A549 (cell line): ENCODE results near the gene DVL1. TPM values are rescaled to one million over a fixed set of nuclear protein-coding genes. Genes with fewer than 3 reads are reported as not detected.

ENCODE experiments used
- ATAC-seq, 2 experiments: fragments of 200-7000 bp in 1 of 2; fragments of >200 bp in 1 of 2; cut with Nextera tagmentation in 1 of 2; cut with Tn5 transposase in 1 of 2; 3 replicates each; pipeline versions ENCODE4 v1.8.0 to v1.9.1; 2018 to 2020; ENCODE audit warnings: mild to moderate bottlenecking in 1 of 2, moderate library complexity in 1 of 2
- CTCF ChIA-PET: fragments of 300-600 bp; sonication (Branson Sonifier 250); formaldehyde crosslinking; extraction: SDS; loops from one replicate; lab custom pipeline; 2021; ENCODE audit warnings: antibody characterized with exemption, inconsistent platforms; lab: Yijun Ruan, JAX
- POLR2A ChIA-PET: fragments of 350-600 bp; formaldehyde crosslinking; extraction: SDS; loops from one replicate; lab custom pipeline; 2021; ENCODE audit warnings: antibody characterized with exemption, inconsistent platforms; lab: Yijun Ruan, JAX
- DNase-seq, 2 experiments: peaks; one replicate each; pipeline versions ENCODE4 v3.0.0 to v3.0.0-alpha.2; 2011 to 2016; ENCODE audit warnings: low read depth in 1 of 2, low spot score in 1 of 2
- FAIRE-seq: peaks from 2 replicates; lab custom pipeline; 2011; peaks lifted over from hg19 to GRCh38; lab: Jason Lieb, UNC
- H3K27ac ChIP-seq, 2 experiments: fragments of >200 bp; sonication (Bioruptor Twin); formaldehyde crosslinking; 3 replicates each; pipeline ENCODE4 v1.5.1; 2016 to 2017
- H3K4me1 ChIP-seq: fragments of >200 bp; sonication (Bioruptor Twin); formaldehyde crosslinking; 3 replicates; pipeline ENCODE4 v1.6.1; 2016
- H3K4me2 ChIP-seq: fragments of >200 bp; sonication (Bioruptor Twin); formaldehyde crosslinking; 3 replicates; pipeline ENCODE4 v1.6.1; 2016
- H3K4me3 ChIP-seq: fragments of >200 bp; sonication (Bioruptor Twin); formaldehyde crosslinking; 3 replicates; pipeline ENCODE4 v1.5.1; 2016
- H3K9me3 ChIP-seq: fragments of >200 bp; sonication (Bioruptor Twin); formaldehyde crosslinking; 3 replicates; pipeline ENCODE4 v1.6.1; 2016
- CHD2 ChIP-seq: fragments of 150-350 bp; IDR thresholded peaks from 2 replicates; pipeline ENCODE4 v1.6.1; 2014; ENCODE audit warnings: low read length; ENCODE audit not compliant: partially characterized antibody
- FOXS1 ChIP-seq: fragments of 250-450 bp; sonication (Bioruptor Pico); IDR thresholded peaks from 2 replicates; pipeline ENCODE4 v1.5.0; 2020; ENCODE audit warnings: mild to moderate bottlenecking, moderate library complexity
- GATA3 ChIP-seq: IDR thresholded peaks from 2 replicates; pipeline ENCODE4 v1.6.1; 2012; ENCODE audit warnings: borderline replicate concordance
- MAFK ChIP-seq: fragments of 450-650 bp; IDR thresholded peaks from 2 replicates; pipeline ENCODE4 v1.6.1; 2014; ENCODE audit not compliant: partially characterized antibody
- NFE2L2 ChIP-seq: fragments of 150-350 bp; conservative IDR thresholded peaks from 2 replicates; pipeline ENCODE4 v1.6.1; 2014; ENCODE audit warnings: low read length
- PHF8 ChIP-seq: fragments of 200-600 bp; sonication (generic); IDR thresholded peaks from 2 replicates; pipeline ENCODE4 v1.6.1; 2016; ENCODE audit warnings: low read depth, mild to moderate bottlenecking, antibody characterized with exemption, moderate library complexity, borderline replicate concordance
- RCOR1 ChIP-seq: fragments of 150-350 bp; IDR thresholded peaks from 2 replicates; pipeline ENCODE4 v1.6.1; 2014; ENCODE audit warnings: antibody characterized with exemption, low read length, low read depth
- RNF2 ChIP-seq: fragments of 200-600 bp; sonication (generic); IDR thresholded peaks from 2 replicates; pipeline ENCODE4 v1.6.1; 2016; ENCODE audit warnings: low read depth, mild to moderate bottlenecking, antibody characterized with exemption, moderate library complexity, borderline replicate concordance
- SREBF2 ChIP-seq: fragments of 450-650 bp; IDR thresholded peaks from 2 replicates; pipeline ENCODE4 v1.6.1; 2014; ENCODE audit warnings: mild to moderate bottlenecking, moderate library complexity
- ZNF302 ChIP-seq: fragments of 250-450 bp; sonication (Bioruptor Pico); IDR thresholded peaks from 2 replicates; pipeline ENCODE4 v1.9.0; 2021; ENCODE audit warnings: inconsistent platforms, mild to moderate bottlenecking, moderate library complexity
- WGBS: methylation state at CpG from one replicate; pipeline ENCODE4 v1.1.6; 2017; ENCODE audit errors: missing lambda C conversion rate; 5-methylcytosine and 5-hydroxymethylcytosine counted together
- polyA plus RNA-seq, 4 experiments: library from polyadenylated mRNA; depleted of rRNA in 3 of 4; stranded (reverse); fragments of >200 nt; fragmentation: RNase III in 1 of 4; extraction: RNeasy Plus Mini Kit Qiagen cat#74134 plus additional on column Dnase treatment in 1 of 4; gene quantifications; 2 replicates in 3 of 4; 3 replicates in 1 of 4; pipeline ENCODE4 v1.2.3, GENCODE V29; 2011 to 2017
- TF ChIP-seq, protein P1 (sequence below): fragments of >200 bp; sonication (Bioruptor Twin); formaldehyde crosslinking; IDR thresholded peaks from 2 replicates; pipeline ENCODE4 v1.6.1; 2016
- TF ChIP-seq, protein P2 (sequence below): fragments of 200-600 bp; sonication (generic); IDR thresholded peaks from 2 replicates; pipeline ENCODE4 v1.6.1; 2016; ENCODE audit warnings: antibody characterized with exemption, mild to moderate bottlenecking, moderate library complexity

Gene DVL1
- polyA plus RNA-seq, 2 of the 4 experiments (the other 2 are of a cell fraction) = 12.1 to 48.3 TPM

GRCh38 chr1:1359308-1359663 lies 10.1 kb upstream of the DVL1 start:
- ChIA-PET CTCF (interaction anchor here (2.4 kb wide), 1 partner anchor 12 kb away, joined by 17 read pairs; no protein-coding TSS in a partner anchor), POLR2A (interaction anchor here (0.5 kb wide), 1 partner anchor 11 kb away, joined by 3 read pairs; no protein-coding TSS in a partner anchor)
- Histone ChIP-seq H3K4me3 (no peak overlapping the region), H3K4me2 (no peak overlapping the region), H3K27ac (peak overlapping the region in 1 of 2 experiments; percentile 26; a peak in 1 of 6 replicates), H3K9me3 (no peaks in the 10 kb centered on the region), H3K4me1 (peaks cover 25% of the 10 kb centered on the region)
- TF ChIP-seq ZNF302 (CRISPR knock-in tag) (no peak), GATA3 (no peak), PHF8 (no peak), NFE2L2 (no peak), CHD2 (no peak), RNF2 (no peak)
- TF ChIP-seq, protein P1, sequence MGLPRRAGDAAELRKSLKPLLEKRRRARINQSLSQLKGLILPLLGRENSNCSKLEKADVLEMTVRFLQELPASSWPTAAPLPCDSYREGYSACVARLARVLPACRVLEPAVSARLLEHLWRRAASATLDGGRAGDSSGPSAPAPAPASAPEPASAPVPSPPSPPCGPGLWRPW = no peak
- TF ChIP-seq, protein P2, sequence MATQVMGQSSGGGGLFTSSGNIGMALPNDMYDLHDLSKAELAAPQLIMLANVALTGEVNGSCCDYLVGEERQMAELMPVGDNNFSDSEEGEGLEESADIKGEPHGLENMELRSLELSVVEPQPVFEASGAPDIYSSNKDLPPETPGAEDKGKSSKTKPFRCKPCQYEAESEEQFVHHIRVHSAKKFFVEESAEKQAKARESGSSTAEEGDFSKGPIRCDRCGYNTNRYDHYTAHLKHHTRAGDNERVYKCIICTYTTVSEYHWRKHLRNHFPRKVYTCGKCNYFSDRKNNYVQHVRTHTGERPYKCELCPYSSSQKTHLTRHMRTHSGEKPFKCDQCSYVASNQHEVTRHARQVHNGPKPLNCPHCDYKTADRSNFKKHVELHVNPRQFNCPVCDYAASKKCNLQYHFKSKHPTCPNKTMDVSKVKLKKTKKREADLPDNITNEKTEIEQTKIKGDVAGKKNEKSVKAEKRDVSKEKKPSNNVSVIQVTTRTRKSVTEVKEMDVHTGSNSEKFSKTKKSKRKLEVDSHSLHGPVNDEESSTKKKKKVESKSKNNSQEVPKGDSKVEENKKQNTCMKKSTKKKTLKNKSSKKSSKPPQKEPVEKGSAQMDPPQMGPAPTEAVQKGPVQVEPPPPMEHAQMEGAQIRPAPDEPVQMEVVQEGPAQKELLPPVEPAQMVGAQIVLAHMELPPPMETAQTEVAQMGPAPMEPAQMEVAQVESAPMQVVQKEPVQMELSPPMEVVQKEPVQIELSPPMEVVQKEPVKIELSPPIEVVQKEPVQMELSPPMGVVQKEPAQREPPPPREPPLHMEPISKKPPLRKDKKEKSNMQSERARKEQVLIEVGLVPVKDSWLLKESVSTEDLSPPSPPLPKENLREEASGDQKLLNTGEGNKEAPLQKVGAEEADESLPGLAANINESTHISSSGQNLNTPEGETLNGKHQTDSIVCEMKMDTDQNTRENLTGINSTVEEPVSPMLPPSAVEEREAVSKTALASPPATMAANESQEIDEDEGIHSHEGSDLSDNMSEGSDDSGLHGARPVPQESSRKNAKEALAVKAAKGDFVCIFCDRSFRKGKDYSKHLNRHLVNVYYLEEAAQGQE = no peak
- DNase-seq = no peak
- 99% methylated on average over 5 of the region's 6 CpGs for WGBS
- ATAC-seq = no peak
- no peak for FAIRE-seq

GRCh38 chr1:1358433-1359271 lies 9.4 kb upstream of the DVL1 start, which contains the start of gene MXRA8:
TSS of gene MXRA8 (minus strand) at chr1:1358555. CDS start at chr1:1358504, 51 bp downstream.
- ATAC-seq = no peak
- H3K27ac ChIP-seq = peak within 1 kb of the TSS in 1 of 2 experiments; percentile 30; a peak in 1 of 6 replicates
- H3K4me2 ChIP-seq = no peak within 1 kb of the TSS
- 80% methylated on average over 4 of the region's 29 CpGs for WGBS
- ChIA-PET CTCF (interaction anchor here (1.2 to 2.4 kb wide), 2 partner anchors 13 kb away, joined by 6 to 17 read pairs; no protein-coding TSS in a partner anchor), POLR2A (interaction anchor here (0.5 kb wide), 1 partner anchor 12 kb away, joined by 3 read pairs; no protein-coding TSS in a partner anchor)
- TF ChIP-seq FOXS1 (CRISPR knock-in tag) (no peak), NFE2L2 (no peak)
- no peak for DNase-seq
- peaks cover 31% of the 10 kb centered on the region for H3K4me1 ChIP-seq
- no peak for FAIRE-seq
- H3K4me3 ChIP-seq = no peak within 1 kb of the TSS
- no peaks in the 10 kb centered on the region for H3K9me3 ChIP-seq

GRCh38 chr1:1357871-1358432 lies 8.7 kb upstream of the DVL1 start:
- H3K4me3 ChIP-seq = no peak overlapping the region
- POLR2A ChIA-PET = no interaction called here
- no peak overlapping the region for H3K4me2 ChIP-seq
- H3K4me1 ChIP-seq = peaks cover 38% of the 10 kb centered on the region
- no peak for FAIRE-seq
- 75% methylated on average over 17 of the region's 18 CpGs for WGBS
- CTCF ChIA-PET = interaction anchor here (1.2 kb wide), 1 partner anchor 14 kb away, joined by 6 read pairs; no protein-coding TSS in a partner anchor
- no peak for DNase-seq
- TF ChIP-seq RCOR1 (no peak), MAFK (peak; percentile 72), SREBF2 (no peak)
- peak overlapping the region in 1 of 2 experiments; percentile 30; a peak in 1 of 6 replicates for H3K27ac ChIP-seq
- no peaks in the 10 kb centered on the region for H3K9me3 ChIP-seq
- ATAC-seq = no peak
